ENCODE data around the gene CADM1. TPM values are rescaled to one million over a fixed set of nuclear protein-coding genes. Genes with fewer than 3 reads are reported as not detected.

CADM1 gene
- total and polyA plus RNA-seq, 2 donors (not counting 3 experiments of a cell fraction or from before 2014, with no cell fraction given) = 0.52 to 2.6 TPM

DNA sequence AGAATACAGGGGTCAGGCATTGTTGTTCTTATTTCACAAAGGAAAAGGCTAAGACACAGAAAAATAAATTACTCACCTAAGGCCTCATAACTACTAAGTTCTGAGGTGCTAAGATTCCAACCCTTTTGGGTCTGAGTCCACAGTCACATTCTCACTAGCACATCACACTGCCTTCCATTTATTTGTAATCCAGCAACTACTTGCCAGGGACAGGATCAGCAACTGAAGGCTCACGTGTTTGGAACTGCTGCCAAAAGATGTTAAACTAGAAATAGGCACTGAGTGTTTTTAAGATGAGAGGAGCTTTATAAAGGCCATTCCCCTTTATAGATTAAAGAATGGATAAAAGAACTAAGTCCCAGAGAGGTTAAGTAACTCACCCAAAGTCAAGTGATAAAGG is 58.0 kb downstream of the CADM1 start:
- Histone ChIP-seq H3K9ac (replicated peaks; ENCODE audit: extremely low read depth, insufficient read depth, low read length) (no peak overlapping the region), H3K9me3 (replicated peaks; ENCODE audit: control insufficient read depth, insufficient read depth, low read length) (no peaks in the 10 kb centered on the region), H3K27ac (ENCODE audit: insufficient read depth, low read depth, low read length) (no peak overlapping the region), H3K4me1 (ENCODE audit: control insufficient read depth, extremely low read depth, insufficient read depth, low read length) (no peaks in the 10 kb centered on the region), H3K79me2 (ENCODE audit: control insufficient read depth, insufficient read depth, low read length) (no peaks in the 10 kb centered on the region), H4K20me1 (replicated peaks; ENCODE audit: control insufficient read depth, extremely low read depth, insufficient read depth, low read length) (no peaks in the 10 kb centered on the region), H3K9me1 (replicated peaks; ENCODE audit: control insufficient read depth, extremely low read depth, insufficient read depth, low read length) (no peaks in the 10 kb centered on the region), H3K27me3 (ENCODE audit: control insufficient read depth in 2 of 2, insufficient read depth in 2 of 2, low read length in 2 of 2) (no peaks in the 10 kb centered on the region), H3K4me2 (ENCODE audit: insufficient read depth, low read length) (no peak overlapping the region), H2AFZ (ENCODE audit: low read depth, low read length) (no peak overlapping the region), H3K36me3 (ENCODE audit: control insufficient read depth in 2 of 2, extremely low read depth in 1 of 2, insufficient read depth in 2 of 2, low read length in 2 of 2) (no peaks in the 10 kb centered on the region), H3K4me3 (replicated peaks in 1 of 3; ENCODE audit: insufficient read depth in 1 of 3, low read depth in 1 of 3, low read length in 3 of 3) (no peak overlapping the region)
- DNase-seq (ENCODE audit: low read depth, low spot score) (no peak), FAIRE-seq (no peak)
- intact Hi-C loops (cut with micrococcal nuclease) = no loop called here
- dilution Hi-C loops (cut with MboI; ENCODE audit: extremely low pct_ligation_motif_present, low sequenced_read_pairs) = no loop called here
- no TSS peak for BruUV-seq (replicated peaks)
- CTCF ChIA-PET = no interaction called here
- TF ChIP-seq MYC (IDR thresholded peaks at IDR 0.05; ENCODE audit: low read depth, low read length) (no peak), GATA2 (IDR thresholded peaks at IDR 0.05; ENCODE audit: insufficient read depth, insufficient read length, low read depth, low read length) (no peak)
- POLR2A ChIA-PET = no interaction called here

DNA sequence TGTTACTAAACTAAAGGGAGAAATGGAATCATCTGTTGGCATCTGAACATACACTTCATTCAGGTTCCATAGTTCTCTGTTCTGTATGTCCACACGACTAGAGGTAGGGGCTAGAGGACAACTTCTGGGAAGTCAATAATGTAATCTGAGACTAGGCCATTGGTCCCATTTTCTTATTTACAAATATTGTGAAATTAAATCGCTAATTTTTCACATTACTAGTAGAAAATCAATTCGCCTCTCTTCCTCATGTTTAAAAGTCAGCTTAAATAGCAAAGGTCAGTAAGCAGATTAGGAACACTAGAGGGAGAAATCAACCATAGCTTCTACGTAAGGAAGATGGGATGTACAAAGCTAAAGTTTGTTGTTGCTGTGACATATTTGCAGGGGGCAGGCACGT is 59.7 kb downstream of the CADM1 start:
- DNase-seq (ENCODE audit: low read depth, low spot score) (no peak), FAIRE-seq (no peak)
- BruUV-seq (replicated peaks) = no TSS peak
- Histone ChIP-seq H3K4me1 (ENCODE audit: control insufficient read depth, extremely low read depth, insufficient read depth, low read length) (no peaks in the 10 kb centered on the region), H3K79me2 (ENCODE audit: control insufficient read depth, insufficient read depth, low read length) (no peaks in the 10 kb centered on the region), H3K36me3 (ENCODE audit: control insufficient read depth in 2 of 2, extremely low read depth in 1 of 2, insufficient read depth in 2 of 2, low read length in 2 of 2) (no peaks in the 10 kb centered on the region), H3K9ac (replicated peaks; ENCODE audit: extremely low read depth, insufficient read depth, low read length) (no peak overlapping the region), H3K9me3 (replicated peaks; ENCODE audit: control insufficient read depth, insufficient read depth, low read length) (no peaks in the 10 kb centered on the region), H3K9me1 (replicated peaks; ENCODE audit: control insufficient read depth, extremely low read depth, insufficient read depth, low read length) (no peaks in the 10 kb centered on the region), H3K27me3 (ENCODE audit: control insufficient read depth in 2 of 2, insufficient read depth in 2 of 2, low read length in 2 of 2) (no peaks in the 10 kb centered on the region), H3K4me3 (replicated peaks in 1 of 3; ENCODE audit: insufficient read depth in 1 of 3, low read depth in 1 of 3, low read length in 3 of 3) (no peak overlapping the region), H4K20me1 (replicated peaks; ENCODE audit: control insufficient read depth, extremely low read depth, insufficient read depth, low read length) (no peaks in the 10 kb centered on the region), H2AFZ (ENCODE audit: low read depth, low read length) (no peak overlapping the region), H3K27ac (ENCODE audit: insufficient read depth, low read depth, low read length) (no peak overlapping the region), H3K4me2 (ENCODE audit: insufficient read depth, low read length) (no peak overlapping the region)
- TF ChIP-seq POLR2AphosphoS5 (IDR thresholded peaks at IDR 0.05; ENCODE audit: insufficient read depth, low read depth, low read length) (no peak), FOS (IDR thresholded peaks at IDR 0.05; ENCODE audit: borderline replicate concordance, insufficient read depth, low read length) (no peak), GATA2 (IDR thresholded peaks at IDR 0.05; ENCODE audit: insufficient read depth, insufficient read length, low read depth, low read length) (no peak), JUN (IDR thresholded peaks at IDR 0.05; ENCODE audit: borderline replicate concordance, insufficient read depth, insufficient read length, low read depth) (no peak), MYC (IDR thresholded peaks at IDR 0.05; ENCODE audit: low read depth, low read length) (no peak), POLR2A (IDR thresholded peaks at IDR 0.05; ENCODE audit: low read depth, low read length) (no peak), EZH2 (IDR thresholded peaks at IDR 0.05; ENCODE audit: borderline replicate concordance, low read depth, low read length, severe bottlenecking) (no peak)
- TF ChIP-seq, protein P1, sequence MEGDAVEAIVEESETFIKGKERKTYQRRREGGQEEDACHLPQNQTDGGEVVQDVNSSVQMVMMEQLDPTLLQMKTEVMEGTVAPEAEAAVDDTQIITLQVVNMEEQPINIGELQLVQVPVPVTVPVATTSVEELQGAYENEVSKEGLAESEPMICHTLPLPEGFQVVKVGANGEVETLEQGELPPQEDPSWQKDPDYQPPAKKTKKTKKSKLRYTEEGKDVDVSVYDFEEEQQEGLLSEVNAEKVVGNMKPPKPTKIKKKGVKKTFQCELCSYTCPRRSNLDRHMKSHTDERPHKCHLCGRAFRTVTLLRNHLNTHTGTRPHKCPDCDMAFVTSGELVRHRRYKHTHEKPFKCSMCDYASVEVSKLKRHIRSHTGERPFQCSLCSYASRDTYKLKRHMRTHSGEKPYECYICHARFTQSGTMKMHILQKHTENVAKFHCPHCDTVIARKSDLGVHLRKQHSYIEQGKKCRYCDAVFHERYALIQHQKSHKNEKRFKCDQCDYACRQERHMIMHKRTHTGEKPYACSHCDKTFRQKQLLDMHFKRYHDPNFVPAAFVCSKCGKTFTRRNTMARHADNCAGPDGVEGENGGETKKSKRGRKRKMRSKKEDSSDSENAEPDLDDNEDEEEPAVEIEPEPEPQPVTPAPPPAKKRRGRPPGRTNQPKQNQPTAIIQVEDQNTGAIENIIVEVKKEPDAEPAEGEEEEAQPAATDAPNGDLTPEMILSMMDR (IDR thresholded peaks at IDR 0.05; ENCODE audit: extremely low read depth in 1 of 2, insufficient read depth in 1 of 2, low read depth in 1 of 2, low read length in 2 of 2) = no peak
- TF ChIP-seq, protein P2, sequence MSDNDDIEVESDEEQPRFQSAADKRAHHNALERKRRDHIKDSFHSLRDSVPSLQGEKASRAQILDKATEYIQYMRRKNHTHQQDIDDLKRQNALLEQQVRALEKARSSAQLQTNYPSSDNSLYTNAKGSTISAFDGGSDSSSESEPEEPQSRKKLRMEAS (IDR thresholded peaks at IDR 0.05; ENCODE audit: insufficient read depth, insufficient read length) = no peak
- intact Hi-C loops (cut with micrococcal nuclease) = no loop called here
- ChIA-PET POLR2A (no interaction called here), CTCF (no interaction called here)
- dilution Hi-C loops (cut with MboI; ENCODE audit: extremely low pct_ligation_motif_present, low sequenced_read_pairs) = no loop called here
